DND-41 (cell line): ENCODE data around the gene CALN1.

Source experiments
- EZH2 ChIP-seq: IDR thresholded peaks from 3 replicates; pipeline ENCODE4 v1.6.1; 2012; ENCODE audit warnings: borderline replicate concordance, low read depth, mild to moderate bottlenecking, moderate library complexity, low read length, inconsistent platforms; ENCODE audit not compliant: severe bottlenecking
- TF ChIP-seq, protein P1 (sequence below): IDR thresholded peaks from 2 replicates; pipeline ENCODE4 v1.5.1; 2012; ENCODE audit warnings: borderline replicate concordance, low read length, moderate library complexity, mild to moderate bottlenecking; ENCODE audit not compliant: poor library complexity, severe bottlenecking; ENCODE audit errors: extremely low read depth

GRCh38 chr7:71846160-71846559 lies 566.0 kb downstream of the CALN1 start:
- TF ChIP-seq, protein P1, sequence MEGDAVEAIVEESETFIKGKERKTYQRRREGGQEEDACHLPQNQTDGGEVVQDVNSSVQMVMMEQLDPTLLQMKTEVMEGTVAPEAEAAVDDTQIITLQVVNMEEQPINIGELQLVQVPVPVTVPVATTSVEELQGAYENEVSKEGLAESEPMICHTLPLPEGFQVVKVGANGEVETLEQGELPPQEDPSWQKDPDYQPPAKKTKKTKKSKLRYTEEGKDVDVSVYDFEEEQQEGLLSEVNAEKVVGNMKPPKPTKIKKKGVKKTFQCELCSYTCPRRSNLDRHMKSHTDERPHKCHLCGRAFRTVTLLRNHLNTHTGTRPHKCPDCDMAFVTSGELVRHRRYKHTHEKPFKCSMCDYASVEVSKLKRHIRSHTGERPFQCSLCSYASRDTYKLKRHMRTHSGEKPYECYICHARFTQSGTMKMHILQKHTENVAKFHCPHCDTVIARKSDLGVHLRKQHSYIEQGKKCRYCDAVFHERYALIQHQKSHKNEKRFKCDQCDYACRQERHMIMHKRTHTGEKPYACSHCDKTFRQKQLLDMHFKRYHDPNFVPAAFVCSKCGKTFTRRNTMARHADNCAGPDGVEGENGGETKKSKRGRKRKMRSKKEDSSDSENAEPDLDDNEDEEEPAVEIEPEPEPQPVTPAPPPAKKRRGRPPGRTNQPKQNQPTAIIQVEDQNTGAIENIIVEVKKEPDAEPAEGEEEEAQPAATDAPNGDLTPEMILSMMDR: peak; percentile 39
- no peak for TF ChIP-seq EZH2
